Activated CD8-positive, alpha-beta T cell treated with anti-CD3 and anti-CD28 coated beads for 36 hours (primary cell): Measurements from ENCODE around the gene PLPP1. TPM values are rescaled to one million over a fixed set of nuclear protein-coding genes. Genes with fewer than 3 reads are reported as not detected.

Experiments used
- ATAC-seq: fragments of 200-7000 bp; cut with Tn5 transposase; one replicate; pipeline ENCODE4 v1.10.0; 2021; ENCODE audit warnings: mild to moderate bottlenecking, moderate library complexity
- CTCF ChIA-PET: fragments of 350-600 bp; sonication (Branson Sonifier 250); formaldehyde crosslinking; loops from one replicate; lab custom pipeline; 2021; ENCODE audit warnings: antibody characterized with exemption; lab: Charles Lee
- POLR2A ChIA-PET: fragments of 350-600 bp; sonication (Branson Sonifier 250); formaldehyde crosslinking; loops from one replicate; lab custom pipeline; 2021; ENCODE audit warnings: antibody characterized with exemption; lab: Charles Lee
- DNase-seq: peaks from one replicate; pipeline ENCODE4 v3.0.0-alpha.2; 2020
- H3K27ac Mint-ChIP-seq: one replicate; pipeline ENCODE4 v1.8.0; 2021; ENCODE audit warnings: mild to moderate bottlenecking, mixed read lengths
- H3K27me3 Mint-ChIP-seq: one replicate; pipeline ENCODE4 v1.8.0; 2021; ENCODE audit warnings: mixed read lengths
- H3K36me3 Mint-ChIP-seq: one replicate; pipeline ENCODE4 v1.8.0; 2021; ENCODE audit warnings: low read depth, mixed read lengths
- H3K4me1 Mint-ChIP-seq: one replicate; pipeline ENCODE4 v1.8.0; 2021; ENCODE audit warnings: low read depth, mixed read lengths
- H3K4me3 Mint-ChIP-seq: one replicate; pipeline ENCODE4 v1.8.0; 2021; ENCODE audit warnings: mild to moderate bottlenecking, moderate library complexity, mixed read lengths
- H3K9me3 Mint-ChIP-seq: one replicate; pipeline ENCODE4 v1.8.0; 2021; ENCODE audit warnings: mixed read lengths
- CTCF ChIP-seq: fragments of 200-600 bp; IDR thresholded peaks from one replicate; pipeline ENCODE4 v1.8.0; 2022; ENCODE audit warnings: antibody characterized with exemption, mild to moderate bottlenecking
- intact Hi-C: fragments of 100-400 bp; cut with micrococcal nuclease; formaldehyde crosslinking; loops from one replicate; pipeline ENCODE4 v1.10.0; 2022
- total RNA-seq, 2 experiments: library from RNA; stranded (reverse); gene quantifications; one replicate each; pipeline ENCODE4 v1.2.3, GENCODE V29; 2021

PLPP1 gene
- total RNA-seq, 2 experiments from 2014 or later: 15.9 to 17.6 TPM

DNA sequence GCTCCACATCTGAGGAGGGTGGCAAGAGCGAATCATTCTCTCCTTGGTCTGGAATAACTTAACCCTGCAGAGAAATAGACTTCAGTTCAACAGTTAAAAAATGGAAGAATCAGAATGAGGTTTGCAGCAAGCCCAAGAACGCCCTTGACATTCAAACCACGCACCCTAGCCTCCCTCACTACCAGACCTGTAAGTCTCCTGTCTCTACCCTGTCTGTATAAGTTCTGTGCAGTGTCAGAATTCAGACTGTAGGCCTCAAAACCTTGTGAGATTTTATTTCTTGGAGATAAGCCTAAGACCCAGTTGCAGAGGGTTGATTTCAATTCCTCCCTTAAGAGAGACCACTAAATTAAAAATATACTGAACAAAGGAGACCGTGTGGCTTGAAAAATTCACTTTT is 35.8 kb upstream of the PLPP1 start:
- Mint-ChIP-seq H3K27ac (no peak overlapping the region), H3K27me3 (no peaks in the 10 kb centered on the region), H3K36me3 (no peaks in the 10 kb centered on the region), H3K9me3 (no peaks in the 10 kb centered on the region), H3K4me1 (peaks cover 3% of the 10 kb centered on the region), H3K4me3 (no peak overlapping the region)
- ATAC-seq (no peak), DNase-seq (no peak)
- no peak for TF ChIP-seq CTCF
- intact Hi-C loops: no loop called here
- CTCF ChIA-PET: no interaction called here
- POLR2A ChIA-PET: no interaction called here

GRCh38 chr5:55570026-55570425 is 35.3 kb upstream of the PLPP1 start:
- CTCF ChIA-PET: no interaction called here
- ATAC-seq: no peak
- no peaks in the 10 kb centered on the region for H3K36me3 Mint-ChIP-seq

DNA sequence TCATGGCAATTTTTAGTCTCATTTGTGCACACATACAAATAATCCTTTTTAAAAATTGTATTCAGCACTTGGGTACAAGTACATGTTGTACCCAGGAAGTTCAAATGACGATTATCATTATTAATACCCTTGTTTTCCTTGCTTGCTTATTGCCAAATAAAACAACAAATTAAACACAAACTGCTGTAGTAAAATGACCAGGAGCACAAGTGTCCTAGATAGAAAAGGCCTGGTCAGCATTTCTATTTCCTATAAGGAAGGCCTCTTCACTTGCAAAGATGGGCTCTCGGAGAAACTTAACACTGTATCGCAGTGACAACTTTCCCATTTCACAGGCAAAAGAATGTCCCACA is 34.7 kb upstream of the PLPP1 start:
- H3K4me3 Mint-ChIP-seq: no peak overlapping the region
- H3K27me3 Mint-ChIP-seq: no peaks in the 10 kb centered on the region
- no peaks in the 10 kb centered on the region for H3K9me3 Mint-ChIP-seq
- DNase-seq: no peak
- TF ChIP-seq CTCF: no peak
- no peak overlapping the region for H3K27ac Mint-ChIP-seq
- ChIA-PET POLR2A (no interaction called here), CTCF (no interaction called here)
- H3K4me1 Mint-ChIP-seq: peaks cover 3% of the 10 kb centered on the region
- ATAC-seq: no peak
- H3K36me3 Mint-ChIP-seq: no peaks in the 10 kb centered on the region
- intact Hi-C loops: no loop called here

More at GRCh38 chr5:55570026-55570425, 35.3 kb upstream of the PLPP1 start:
- intact Hi-C loops: no loop called here
- H3K4me3 Mint-ChIP-seq: no peak overlapping the region
- peaks cover 3% of the 10 kb centered on the region for H3K4me1 Mint-ChIP-seq
- DNase-seq: no peak
- POLR2A ChIA-PET: no interaction called here
- H3K9me3 Mint-ChIP-seq: no peaks in the 10 kb centered on the region
- no peak for TF ChIP-seq CTCF
- H3K27ac Mint-ChIP-seq: no peak overlapping the region
- H3K27me3 Mint-ChIP-seq: no peaks in the 10 kb centered on the region

DNA sequence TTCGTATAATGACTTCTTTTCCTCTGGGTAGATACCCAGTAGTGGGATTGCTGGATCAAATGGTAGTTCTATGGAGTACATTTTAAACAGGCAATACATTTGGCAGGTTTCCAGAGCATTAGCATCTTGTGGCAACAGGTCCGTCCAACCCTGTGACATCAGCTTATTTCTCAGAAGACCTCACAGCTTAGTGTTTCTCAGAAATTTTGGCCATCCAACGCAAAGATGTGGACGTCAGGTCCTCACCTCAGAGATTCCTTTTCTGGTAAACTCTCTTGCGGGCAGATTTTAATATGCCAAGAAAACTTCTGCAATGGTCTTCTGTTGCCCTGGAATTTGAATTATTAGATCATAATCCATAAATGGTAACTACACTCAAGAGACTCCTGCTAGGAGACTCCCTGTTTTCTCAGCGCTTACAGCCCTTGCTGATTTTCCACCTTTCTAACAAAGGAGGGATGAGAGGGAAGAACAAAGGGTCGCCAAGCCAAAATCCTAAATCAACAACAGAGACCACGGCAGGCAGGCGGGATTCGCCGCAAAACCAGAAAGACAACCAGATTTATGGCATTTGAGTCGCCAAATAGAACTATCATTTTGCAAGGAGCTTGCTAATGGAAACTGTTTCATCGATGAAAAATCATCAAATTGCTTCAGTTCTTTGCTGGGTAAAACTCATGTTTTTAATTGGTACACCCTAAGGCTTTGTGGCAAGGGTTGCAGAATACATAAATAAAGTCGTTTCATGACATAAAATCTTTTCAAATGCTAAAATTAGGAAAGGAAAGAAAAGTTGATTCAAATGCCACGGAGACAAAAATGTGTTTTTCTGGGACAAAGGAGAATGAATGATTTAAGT is 34.1 kb upstream of the PLPP1 start:
- peaks cover 3% of the 10 kb centered on the region for H3K4me1 Mint-ChIP-seq
- no peaks in the 10 kb centered on the region for H3K27me3 Mint-ChIP-seq
- no peak for DNase-seq
- no peak overlapping the region for H3K4me3 Mint-ChIP-seq
- ChIA-PET POLR2A (no interaction called here), CTCF (no interaction called here)
- H3K36me3 Mint-ChIP-seq: no peaks in the 10 kb centered on the region
- no peaks in the 10 kb centered on the region for H3K9me3 Mint-ChIP-seq
- ATAC-seq: no peak
- TF ChIP-seq CTCF: no peak
- no peak overlapping the region for H3K27ac Mint-ChIP-seq
- intact Hi-C loops: no loop called here

GRCh38 chr5:55564721-55565120 is 30.0 kb upstream of the PLPP1 start:
- POLR2A ChIA-PET: interaction anchor here (0.8 kb wide), 1 partner anchor 130 kb away, joined by 3 read pairs; no protein-coding TSS in a partner anchor
- Mint-ChIP-seq H3K4me1 (no peaks in the 10 kb centered on the region), H3K4me3 (no peak overlapping the region), H3K27me3 (no peaks in the 10 kb centered on the region), H3K36me3 (no peaks in the 10 kb centered on the region), H3K9me3 (no peaks in the 10 kb centered on the region), H3K27ac (no peak overlapping the region)
- no peak for DNase-seq
- TF ChIP-seq CTCF: no peak
- CTCF ChIA-PET: no interaction called here
- intact Hi-C loops: no loop called here
- no peak for ATAC-seq
